LoVo (cell line): Measurements from ENCODE around the gene ASB8.
"Not testable (repeated sequence)": the region's sequence is repeated elsewhere in the genome, so short reads cannot be mapped to it uniquely, and the experiment has no call there.

Experiments
- DNase-seq: peaks from one replicate; pipeline ENCODE4 v3.0.0-alpha.2; 2016; ENCODE audit warnings: low spot score

ASB8 gene

GRCh38 chr12:48182631-48183030, 25.3 kb upstream of the ASB8 start:
- no peak for DNase-seq

- DNase-seq, result no peak
These were observed 23.7 kb upstream of the ASB8 start for GRCh38 chr12:48180857-48181495.

GRCh38 chr12:48180424-48180823, 23.1 kb upstream of the ASB8 start:
- DNase-seq, result no peak

GRCh38 chr12:48179466-48179865, 22.2 kb upstream of the ASB8 start:
- DNase-seq, result no peak

GRCh38 chr12:48177982-48178381, 20.7 kb upstream of the ASB8 start:
- DNase-seq, result no peak

- DNase-seq, result no peak
These were observed 19.1 kb upstream of the ASB8 start for GRCh38 chr12:48176417-48176751.

GRCh38 chr12:48175613-48176416, 18.5 kb upstream of the ASB8 start:
- no peak for DNase-seq

- no peak for DNase-seq
These were observed 11.7 kb upstream of the ASB8 start for GRCh38 chr12:48169011-48169410.

GRCh38 chr12:48165089-48165981, 8.0 kb upstream of the ASB8 start:
- DNase-seq, result peak; percentile 76

- DNase-seq, result no peak
These were observed 7.1 kb upstream of the ASB8 start for GRCh38 chr12:48164451-48164850.

- DNase-seq, result no peak
These were observed 5.9 kb upstream of the ASB8 start for GRCh38 chr12:48163150-48163747.

- DNase-seq, result no peak
These were observed 3.5 kb upstream of the ASB8 start for GRCh38 chr12:48160807-48161206.

- DNase-seq, result no peak
These were observed 2.7 kb upstream of the ASB8 start for GRCh38 chr12:48160046-48160445.

- DNase-seq, result no peak
These were observed 615 bp upstream of the ASB8 start for GRCh38 chr12:48157889-48158370.

GRCh38 chr12:48156652-48157017, 680 bp downstream of the ASB8 start:
- no peak for DNase-seq

GRCh38 chr12:48155786-48156185, 1.5 kb downstream of the ASB8 start:
- not testable (repeated sequence) for DNase-seq

GRCh38 chr12:48151103-48151771, 6.1 kb downstream of the ASB8 start:
- no peak for DNase-seq

GRCh38 chr12:48145981-48146380, 11.3 kb downstream of the ASB8 start:
- no peak for DNase-seq

- DNase-seq, result no peak
These were observed 13.4 kb downstream of the ASB8 start for GRCh38 chr12:48143898-48144297.

GRCh38 chr12:48142818-48143674, 14.3 kb downstream of the ASB8 start:
- DNase-seq, result no peak

GRCh38 chr12:48135027-48135426, 22.3 kb downstream of the ASB8 start:
- no peak for DNase-seq
